Ovary (tissue), 9 donors: ENCODE data around the gene LRMDA. TPM values are rescaled to one million over a fixed set of nuclear protein-coding genes. Genes with fewer than 3 reads are reported as not detected.

Experiments
- DNase-seq, 5 donors: peaks; one replicate each; pipeline ENCODE4 v3.0.0-alpha.2; 2019 to 2020
- H3K27ac ChIP-seq, 2 donors: fragments of 200-600 bp; one replicate each; pipeline versions ENCODE4 v1.5.1 to v1.8.0; 2019 to 2022
- H3K27me3 ChIP-seq: fragments of 200-600 bp; one replicate; pipeline ENCODE4 v1.8.0; 2022
- H3K36me3 ChIP-seq: fragments of 200-600 bp; sonication (generic); one replicate; pipeline ENCODE4 v1.5.1; 2019
- H3K4me1 ChIP-seq: one replicate; pipeline ENCODE4 v1.8.1; 2013; ENCODE audit warnings: mild to moderate bottlenecking, moderate library complexity; ENCODE audit not compliant: insufficient read depth
- H3K4me3 ChIP-seq: fragments of 200-600 bp; sonication (generic); one replicate; pipeline ENCODE4 v1.5.1; 2017
- H3K9me3 ChIP-seq, 2 donors: fragments of 200-600 bp in 1 of 2; sonication (generic) in 1 of 2; one replicate each; pipeline versions ENCODE4 v1.5.1 to v1.8.1; 2013 to 2019; ENCODE audit warnings: mild to moderate bottlenecking in 1 of 2, moderate library complexity in 1 of 2
- EP300 ChIP-seq: sonication (generic); formaldehyde crosslinking; IDR thresholded peaks from one replicate; pipeline ENCODE4 v1.6.1; 2017; ENCODE audit warnings: antibody characterized with exemption
- POLR2A ChIP-seq: fragments of 450-650 bp; IDR thresholded peaks from one replicate; pipeline ENCODE4 v1.6.1; 2017; ENCODE audit warnings: antibody characterized with exemption, mild to moderate bottlenecking, moderate library complexity
- WGBS, 3 donors: extraction: QIAGEN DNeasy Blood & Tissue Kit in 1 of 3; methylation state at CpG; one replicate each; pipeline versions ENCODE4 v1.1.5 to v1.1.7; 2013 to 2017; 5-methylcytosine and 5-hydroxymethylcytosine counted together
- intact Hi-C, 4 donors: fragments of 100-400 bp; cut with DNase I; formaldehyde crosslinking; loops; one replicate each; pipeline versions ENCODE4 v1.11.0 to v1.15.1; 2022 to 2023
- polyA plus RNA-seq, 2 donors: library from polyadenylated mRNA; stranded (reverse); fragments of 200-250 nt in 1 of 2; fragments of 350-450 nt in 1 of 2; fragmentation: Illumina TruSeq in 1 of 2; extraction: RNeasy Lipid Tissue Mini Kit (QIAGEN cat#74804) in 1 of 2; gene quantifications; one replicate each; pipeline ENCODE4 v1.2.3, GENCODE V29; 2013 to 2014
- total RNA-seq, 7 donors: library from RNA; depleted of rRNA in 2 of 7; stranded (reverse); fragments of >200 nt in 2 of 7; fragmentation: NEBNext Ultra II Directional in 3 of 7; extraction: Animal tissue kit (Norgen Biotek cat#: 25700) in 3 of 7; gene quantifications; one replicate each; pipeline versions ENCODE4 v1.1.0 to v1.2.4, GENCODE V29; 2016 to 2023
- TF ChIP-seq, protein P1 (sequence below), 3 donors: fragments of 450-650 bp in 2 of 3; fragments of 200-600 bp in 1 of 3; IDR thresholded peaks; one replicate each; pipeline versions ENCODE4 v1.5.1 to v1.8.0; 2016 to 2022; ENCODE audit warnings: antibody characterized with exemption in 3 of 3, mild to moderate bottlenecking in 1 of 3
- donor health status: DM: no; HTN: no; CAD: no; lungs with moderate emphysema.
- donor health status: DM: no; HTN: no; CAD: no.
- donor health status: Bipolar disorder and iron deficiency.
- donor health status: DM: yes; HTN: yes; CAD: no.
- donor health status: DM: no; HTN: no; CAD: no.
- donor health status: DM: yes; HTN: yes; CAD: no.

Gene LRMDA
- total and polyA plus RNA-seq, 9 donors: 14.8 to 30.7 (median 22.9) TPM

DNA sequence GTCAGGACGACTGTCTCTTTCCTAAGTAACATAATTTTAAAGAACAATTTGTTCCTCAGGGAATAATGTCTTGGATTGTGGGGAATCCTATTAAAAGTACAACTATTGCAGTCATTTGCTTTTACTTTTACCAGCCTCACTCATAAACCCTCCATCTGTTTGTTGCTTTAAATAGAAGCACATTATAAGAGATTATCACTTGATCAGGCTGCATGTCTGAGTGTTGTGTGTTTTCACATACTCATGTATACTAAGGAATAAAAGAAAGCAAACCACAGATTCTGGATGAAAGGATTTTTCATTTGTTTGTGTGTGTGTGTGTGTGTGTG lies 1128.4 kb downstream of the LRMDA start:
- intact Hi-C loops: loop anchor here in 1 of 4 donors (10.0 kb wide), 1 partner anchor 305 kb away; no protein-coding TSS in a partner anchor
- Histone ChIP-seq H3K4me3 (no peak overlapping the region), H3K27ac (peak overlapping the region in 1 of 2 donors; percentile 5), H3K4me1 (peaks cover 11% of the 10 kb centered on the region), H3K27me3 (no peaks in the 10 kb centered on the region), H3K9me3 (no peaks in the 10 kb centered on the region), H3K36me3 (no peaks in the 10 kb centered on the region)
- 16 to 42% (median 38%) methylated on average over 1 of the region's 1 CpG for WGBS, 3 donors
- TF ChIP-seq POLR2A (no peak), EP300 (no peak)
- TF ChIP-seq, protein P1, sequence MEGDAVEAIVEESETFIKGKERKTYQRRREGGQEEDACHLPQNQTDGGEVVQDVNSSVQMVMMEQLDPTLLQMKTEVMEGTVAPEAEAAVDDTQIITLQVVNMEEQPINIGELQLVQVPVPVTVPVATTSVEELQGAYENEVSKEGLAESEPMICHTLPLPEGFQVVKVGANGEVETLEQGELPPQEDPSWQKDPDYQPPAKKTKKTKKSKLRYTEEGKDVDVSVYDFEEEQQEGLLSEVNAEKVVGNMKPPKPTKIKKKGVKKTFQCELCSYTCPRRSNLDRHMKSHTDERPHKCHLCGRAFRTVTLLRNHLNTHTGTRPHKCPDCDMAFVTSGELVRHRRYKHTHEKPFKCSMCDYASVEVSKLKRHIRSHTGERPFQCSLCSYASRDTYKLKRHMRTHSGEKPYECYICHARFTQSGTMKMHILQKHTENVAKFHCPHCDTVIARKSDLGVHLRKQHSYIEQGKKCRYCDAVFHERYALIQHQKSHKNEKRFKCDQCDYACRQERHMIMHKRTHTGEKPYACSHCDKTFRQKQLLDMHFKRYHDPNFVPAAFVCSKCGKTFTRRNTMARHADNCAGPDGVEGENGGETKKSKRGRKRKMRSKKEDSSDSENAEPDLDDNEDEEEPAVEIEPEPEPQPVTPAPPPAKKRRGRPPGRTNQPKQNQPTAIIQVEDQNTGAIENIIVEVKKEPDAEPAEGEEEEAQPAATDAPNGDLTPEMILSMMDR (IDR thresholded peaks at IDR 0.05): no peak
- DNase-seq: no peak

DNA sequence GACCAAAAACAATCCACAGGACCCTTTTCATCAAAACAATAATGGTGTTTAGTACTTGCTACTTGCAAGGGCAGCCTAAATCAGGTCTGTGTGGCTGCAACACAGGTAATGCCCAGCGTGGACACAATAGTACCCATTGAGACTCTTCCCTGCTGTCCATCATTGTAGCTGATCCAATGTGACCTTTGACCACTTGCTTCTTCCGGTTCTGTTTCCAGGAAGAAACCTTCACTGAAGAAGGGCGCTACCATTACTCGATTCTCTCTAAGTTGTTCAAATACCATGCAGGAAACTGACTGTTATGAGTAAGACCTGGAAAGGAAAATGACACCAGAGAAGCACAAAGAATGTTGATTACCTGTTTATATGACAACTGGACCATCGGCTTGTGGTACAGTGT lies 1128.9 kb downstream of the LRMDA start:
- WGBS, 3 donors: 91% methylated on average over 5 of the region's 5 CpGs
- Histone ChIP-seq H3K27me3 (no peaks in the 10 kb centered on the region), H3K9me3 (no peaks in the 10 kb centered on the region), H3K4me1 (peaks cover 11% of the 10 kb centered on the region), H3K36me3 (no peaks in the 10 kb centered on the region), H3K27ac (no peak overlapping the region), H3K4me3 (no peak overlapping the region)
- TF ChIP-seq, protein P1 (IDR thresholded peaks at IDR 0.05): no peak
- TF ChIP-seq POLR2A: no peak
- TF ChIP-seq EP300: no peak
- DNase-seq: no peak
- intact Hi-C loops: no loop called here

DNA sequence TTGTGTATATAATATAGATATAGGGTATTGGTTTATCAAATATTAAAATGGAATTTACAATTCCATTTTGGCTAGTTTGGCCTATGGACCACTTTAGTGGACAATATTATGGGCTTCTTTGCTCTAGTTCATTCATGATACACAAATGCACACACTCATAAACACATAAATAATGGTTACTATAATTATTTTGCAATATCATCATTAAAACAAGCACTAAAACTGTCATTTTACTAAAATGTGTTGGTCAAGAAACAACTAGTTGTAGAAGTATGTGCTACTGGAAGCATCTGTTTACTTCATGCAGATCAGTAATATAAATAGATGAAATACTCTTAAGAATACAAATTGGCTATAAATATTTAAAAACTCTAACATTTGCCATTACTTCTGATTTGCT lies 1131.9 kb downstream of the LRMDA start:
- H3K9me3 ChIP-seq: no peaks in the 10 kb centered on the region
- TF ChIP-seq, protein P1 (IDR thresholded peaks at IDR 0.05): no peak
- TF ChIP-seq EP300 (no peak), POLR2A (no peak)
- no peak for DNase-seq
- peaks cover 9% of the 10 kb centered on the region for H3K4me1 ChIP-seq
- no peak overlapping the region for H3K27ac ChIP-seq
- H3K4me3 ChIP-seq: no peak overlapping the region
- H3K27me3 ChIP-seq: no peaks in the 10 kb centered on the region
- intact Hi-C loops: no loop called here
- no peaks in the 10 kb centered on the region for H3K36me3 ChIP-seq

DNA sequence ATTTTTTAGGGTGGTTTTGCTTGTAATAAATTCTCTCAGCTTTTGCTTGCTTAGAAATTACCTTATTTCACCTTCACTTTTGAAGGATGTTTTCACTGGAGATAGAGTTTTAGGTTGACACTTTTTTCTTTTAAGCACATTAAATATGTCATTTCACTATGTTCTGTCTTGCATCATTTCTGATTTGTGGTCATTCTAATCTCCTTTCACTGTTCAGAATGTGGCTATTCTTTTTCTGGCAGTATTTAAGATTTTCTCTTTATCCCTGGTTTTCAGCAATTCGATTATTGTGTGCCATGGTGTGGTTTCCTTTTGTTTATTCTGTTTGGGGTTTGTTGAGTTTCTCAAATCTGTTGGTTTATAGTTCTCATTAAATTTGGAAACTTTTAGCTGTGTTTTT lies 1140.6 kb downstream of the LRMDA start:
- intact Hi-C loops: no loop called here
- no peaks in the 10 kb centered on the region for H3K9me3 ChIP-seq
- WGBS, 3 donors: 83 to 88% (median 85%) methylated on average over 1 of the region's 1 CpG

More for the DNA sequence above, 1140.6 kb downstream of the LRMDA start:
- Histone ChIP-seq H3K27ac (no peak overlapping the region), H3K27me3 (no peaks in the 10 kb centered on the region), H3K4me1 (no peaks in the 10 kb centered on the region), H3K4me3 (no peak overlapping the region), H3K36me3 (no peaks in the 10 kb centered on the region)
- no peak for DNase-seq
- TF ChIP-seq, protein P1 (IDR thresholded peaks at IDR 0.05): no peak
- no peak for TF ChIP-seq POLR2A
